HG03103 (cell line): ENCODE results near the gene ELANE.
"Not testable (repeated sequence)": the region's sequence is repeated elsewhere in the genome, so short reads cannot be mapped to it uniquely, and the experiment has no call there.

ENCODE experiments used
- ATAC-seq: cut with Tn5 transposase; IDR thresholded peaks from one replicate; pipeline ENCODE4 v1.9.1; 2021; ENCODE audit warnings: low read depth; ENCODE audit not compliant: unreplicated experiment

ELANE gene

DNA sequence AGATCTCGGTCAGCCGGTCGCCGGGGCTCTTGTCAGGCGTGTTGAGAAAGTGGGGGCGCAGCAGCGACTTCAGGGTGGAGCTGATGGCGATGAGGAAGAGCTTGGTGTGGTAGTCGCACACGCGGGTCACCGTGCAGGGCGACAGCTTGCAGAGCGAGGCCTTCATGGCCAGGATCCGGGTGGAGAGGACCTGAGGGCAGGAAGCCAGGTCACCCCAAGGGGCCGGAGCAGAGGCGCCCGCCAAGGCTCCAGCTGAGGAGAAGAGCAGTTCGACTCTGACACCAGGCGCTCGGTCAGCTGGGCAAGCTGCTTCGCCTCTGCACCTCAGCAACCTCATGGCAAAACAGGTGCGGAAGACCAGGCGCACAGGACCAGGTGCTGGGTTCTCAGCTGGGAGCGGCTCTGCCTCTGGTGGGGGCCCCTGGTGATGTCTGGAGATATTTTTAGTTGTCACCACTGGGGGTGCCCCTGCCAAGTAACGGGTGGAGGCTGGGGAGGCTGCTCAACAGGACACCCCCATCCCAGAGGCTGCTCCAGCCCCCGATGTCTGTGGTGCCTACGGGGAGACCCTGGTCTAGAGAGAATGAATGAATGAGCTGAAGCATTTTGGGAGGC is 23.3 kb downstream of the ELANE start:
- no peak for ATAC-seq

DNA sequence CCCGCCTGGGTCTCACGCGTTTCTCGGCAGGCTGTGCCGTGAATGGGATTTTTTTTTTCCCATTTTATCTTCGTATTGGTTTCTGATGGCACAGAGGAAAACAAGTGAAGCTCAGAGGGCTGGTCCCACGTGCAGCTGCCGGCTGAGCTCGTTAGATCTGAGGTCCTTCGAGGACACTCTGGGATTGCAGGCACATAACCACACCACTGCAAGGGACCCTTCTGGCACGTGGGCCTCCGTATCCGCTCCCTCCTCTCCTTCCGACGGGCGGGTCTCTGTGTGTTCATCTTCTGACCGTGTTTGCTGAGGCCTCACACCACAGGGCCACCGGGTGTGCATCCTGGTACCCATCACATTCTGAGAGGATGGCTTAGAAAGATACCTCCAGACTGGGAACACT is 24.0 kb downstream of the ELANE start:
- ATAC-seq: no peak

DNA sequence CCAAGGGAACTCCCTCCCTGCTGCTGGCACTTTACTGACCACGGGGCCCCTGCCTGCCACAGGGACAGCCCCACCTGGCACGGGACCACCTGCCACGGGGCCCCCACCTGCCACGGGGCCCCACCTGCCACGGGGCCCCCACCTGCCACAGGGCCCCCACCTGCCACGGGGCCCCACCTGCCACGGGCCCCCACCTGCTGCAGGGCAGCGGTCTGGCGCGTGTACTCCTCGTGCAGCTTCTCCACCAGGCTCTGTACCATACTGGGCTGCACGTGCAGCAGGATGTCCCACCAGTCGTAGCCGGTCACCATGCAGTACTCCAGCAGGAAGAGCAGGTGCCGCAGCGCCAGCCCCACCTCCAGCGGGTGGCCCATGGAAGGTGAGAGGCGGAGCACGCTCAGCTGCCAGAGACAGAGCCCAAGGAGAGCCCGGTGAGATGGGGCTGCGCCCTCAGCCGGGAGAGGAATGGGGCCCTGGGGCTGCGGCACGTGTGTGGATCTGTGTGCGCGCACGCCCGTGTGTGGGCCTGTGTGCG is 24.7 kb downstream of the ELANE start:
- no peak for ATAC-seq

GRCh38 chr19:877992-878660 is 26.0 kb downstream of the ELANE start:
- not testable (repeated sequence) for ATAC-seq

- ATAC-seq: not testable (repeated sequence)
Observed at GRCh38 chr19:878751-879561, 26.9 kb downstream of the ELANE start.

GRCh38 chr19:879711-880438 is 27.8 kb downstream of the ELANE start:
- ATAC-seq: no peak

DNA sequence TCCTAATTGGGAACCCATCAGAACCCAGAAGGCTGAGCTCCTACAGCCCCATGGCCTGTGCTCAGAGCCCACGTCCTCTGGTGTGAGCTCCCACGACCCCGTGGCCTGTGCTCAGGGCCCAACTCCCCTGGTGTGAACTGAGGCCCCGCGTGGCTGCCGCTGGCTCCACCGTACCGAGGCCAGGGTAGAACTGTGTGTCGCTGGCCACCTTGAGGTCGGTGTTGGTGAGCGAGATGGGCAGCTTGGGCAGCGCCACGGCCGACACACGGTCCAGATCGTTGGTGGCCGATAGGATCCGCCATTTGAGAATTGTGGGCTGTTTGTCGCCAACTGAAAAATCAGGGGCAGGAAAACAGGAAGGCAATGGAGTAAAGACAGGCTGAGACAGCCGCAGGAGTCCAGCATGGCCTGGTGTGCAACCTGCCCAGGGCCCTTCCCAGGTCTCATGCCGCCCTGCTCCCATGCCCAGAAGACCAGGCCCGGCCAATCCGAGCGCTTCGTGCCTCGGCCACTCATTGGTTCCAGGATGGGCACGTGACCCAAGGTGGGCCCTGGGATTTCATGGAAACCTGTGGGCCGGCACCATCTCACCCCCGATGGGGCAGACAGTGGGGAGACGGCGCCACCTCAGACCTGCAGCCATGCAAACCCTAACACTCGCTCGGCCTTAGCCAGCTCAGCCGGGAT is 29.4 kb downstream of the ELANE start:
- no peak for ATAC-seq

- ATAC-seq: no peak
Observed at GRCh38 chr19:882871-883497, 30.9 kb downstream of the ELANE start.

DNA sequence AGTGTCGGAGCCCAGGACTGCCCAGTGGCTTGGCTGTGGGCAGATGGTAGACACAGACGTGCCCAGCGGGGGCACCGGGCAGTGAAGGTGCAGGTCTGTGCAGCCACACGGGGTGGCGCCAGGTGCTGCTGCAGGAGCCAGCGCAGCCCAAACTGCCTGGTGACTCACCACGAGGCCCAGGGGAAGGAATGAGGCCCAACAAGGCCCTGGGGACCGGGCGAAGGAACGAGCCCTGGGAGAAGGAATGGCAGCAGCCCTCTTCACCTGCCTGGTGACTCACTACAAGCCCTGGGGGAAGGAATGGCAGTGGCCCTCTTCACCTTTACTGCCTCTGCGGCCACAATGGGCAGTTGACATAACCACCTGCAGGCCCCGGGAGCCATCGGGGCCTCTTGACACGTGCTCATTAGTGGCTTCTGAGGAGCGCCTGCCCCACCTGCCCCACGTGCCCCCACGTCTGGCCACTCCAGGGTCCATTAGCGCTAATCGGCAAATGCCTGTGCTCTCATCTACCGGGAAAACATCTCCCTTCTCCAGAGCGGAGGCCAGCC is 31.6 kb downstream of the ELANE start:
- ATAC-seq: no peak

DNA sequence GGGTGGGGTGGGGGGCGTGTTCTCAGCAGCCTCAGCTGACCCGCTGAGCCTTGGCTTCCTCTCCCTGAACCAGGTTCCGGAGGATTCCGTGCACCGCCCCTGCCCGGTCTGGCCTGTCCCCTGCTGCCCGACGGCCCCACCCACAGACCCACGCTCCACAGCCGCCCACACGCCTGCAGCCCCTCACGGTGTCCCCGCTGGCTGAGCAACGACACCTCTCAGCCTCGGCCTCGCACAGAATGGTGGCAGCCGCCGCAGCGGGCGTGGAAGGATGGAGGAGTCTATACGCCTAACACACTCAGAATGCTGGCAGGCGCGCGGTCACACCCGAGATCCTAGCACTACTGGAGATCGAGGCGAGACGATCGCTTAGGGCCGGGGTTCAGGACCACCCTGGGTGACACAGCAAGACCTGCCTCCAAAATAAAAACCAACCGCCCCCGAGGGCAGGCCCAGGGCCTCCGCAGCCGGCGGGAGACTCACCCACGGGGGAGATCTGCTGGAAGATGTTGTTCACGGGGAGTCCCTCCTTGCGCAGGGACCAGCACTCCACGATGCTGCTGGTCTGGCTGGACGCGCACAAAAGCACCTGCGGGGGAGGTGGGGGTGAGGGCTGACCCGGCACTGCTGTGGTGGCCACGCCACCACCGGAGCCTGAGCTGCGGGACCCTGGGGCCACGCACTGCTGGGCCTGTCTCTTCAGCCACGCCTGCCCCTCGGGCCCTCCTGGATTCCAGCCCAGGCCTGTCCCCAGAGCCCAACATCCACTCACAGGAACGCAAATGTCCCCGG is 32.5 kb downstream of the ELANE start:
- ATAC-seq: no peak

DNA sequence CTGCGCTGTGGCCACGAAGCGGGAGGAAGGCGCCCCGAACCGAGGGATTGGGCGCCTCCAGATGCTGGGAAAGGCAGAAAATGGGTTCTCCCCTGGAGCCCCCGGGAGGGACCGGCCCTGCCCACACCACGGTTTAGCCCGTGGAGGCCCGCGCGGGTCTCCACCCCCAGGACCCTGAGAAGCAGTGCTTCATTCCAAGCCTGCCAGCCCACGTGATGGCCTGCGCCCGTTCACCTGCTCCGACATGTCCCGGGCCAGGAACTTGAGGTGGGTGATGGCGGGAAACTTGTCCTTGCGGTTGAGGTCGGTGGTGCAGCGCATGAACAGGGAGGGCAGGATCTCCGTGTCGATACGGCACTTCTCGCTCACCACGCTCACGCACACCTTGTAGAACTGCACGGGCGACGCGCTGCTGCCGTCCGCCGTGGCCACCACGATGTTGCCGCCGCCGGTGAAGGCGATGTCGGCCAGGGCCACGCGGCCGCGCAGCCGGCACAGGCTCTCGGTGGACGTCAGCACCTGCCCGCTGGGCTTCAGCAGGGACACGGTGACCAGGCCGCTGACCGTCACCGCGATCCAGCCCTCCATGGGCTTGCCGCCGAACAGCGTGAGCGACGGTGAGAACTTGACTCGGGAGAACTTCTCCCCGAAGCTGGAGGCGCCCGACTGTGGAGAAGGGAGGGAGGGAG is 33.6 kb downstream of the ELANE start:
- no peak for ATAC-seq

GRCh38 chr19:887072-887471 is 35.0 kb downstream of the ELANE start:
- ATAC-seq: no peak

- ATAC-seq: no peak
Observed at GRCh38 chr19:887599-887998, 35.5 kb downstream of the ELANE start.

DNA sequence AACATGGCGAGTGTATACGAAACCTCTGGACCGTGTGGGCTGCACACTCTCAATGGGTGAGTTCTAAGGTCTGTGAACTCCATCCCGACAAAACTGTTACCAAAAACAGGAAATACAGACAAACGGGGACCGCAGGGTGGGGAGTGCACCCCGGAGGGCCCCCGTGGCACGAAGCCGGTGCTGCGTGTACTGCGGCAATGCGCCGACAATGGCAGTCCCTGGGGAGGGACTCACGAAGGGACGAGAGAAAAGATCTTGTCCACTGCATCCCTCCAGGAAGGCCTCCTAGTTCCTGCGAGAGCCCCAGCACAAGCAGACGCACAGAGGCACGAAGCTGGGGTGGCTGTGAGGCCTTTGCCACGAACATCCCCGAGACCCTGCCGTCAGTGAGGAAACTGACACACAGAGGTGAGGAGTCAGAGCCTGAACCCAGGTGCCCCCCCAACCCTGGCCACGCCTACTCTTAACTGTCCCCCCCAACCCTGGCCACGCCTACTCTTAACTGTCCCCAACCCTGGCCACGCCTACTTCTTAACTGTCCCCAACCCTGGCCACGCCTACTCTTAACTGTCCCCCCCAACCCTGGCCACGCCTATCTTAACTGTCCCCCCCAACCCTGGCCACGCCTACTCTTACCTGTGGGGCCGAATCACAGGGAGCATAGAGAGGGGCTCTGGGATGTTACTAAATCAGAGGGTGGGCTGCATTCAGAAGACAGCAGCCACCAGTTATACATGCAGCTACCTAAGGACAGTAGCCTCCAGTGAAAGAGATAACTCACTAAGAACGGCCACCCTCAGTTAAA is 36.7 kb downstream of the ELANE start:
- no peak for ATAC-seq

- ATAC-seq: no peak
Observed at GRCh38 chr19:889662-890295, 37.7 kb downstream of the ELANE start.

GRCh38 chr19:890831-891230 is 38.7 kb downstream of the ELANE start:
- ATAC-seq: no peak
